GM19240 (cell line): Measurements from ENCODE around the gene TPM3.
"Not testable (repeated sequence)": the region's sequence is repeated elsewhere in the genome, so short reads cannot be mapped to it uniquely, and the experiment has no call there.

Source experiments
- DNase-seq: peaks from one replicate; pipeline ENCODE4 v3.0.0; 2011; ENCODE audit warnings: low spot score; ENCODE audit not compliant: insufficient read length

The TPM3 gene

DNA sequence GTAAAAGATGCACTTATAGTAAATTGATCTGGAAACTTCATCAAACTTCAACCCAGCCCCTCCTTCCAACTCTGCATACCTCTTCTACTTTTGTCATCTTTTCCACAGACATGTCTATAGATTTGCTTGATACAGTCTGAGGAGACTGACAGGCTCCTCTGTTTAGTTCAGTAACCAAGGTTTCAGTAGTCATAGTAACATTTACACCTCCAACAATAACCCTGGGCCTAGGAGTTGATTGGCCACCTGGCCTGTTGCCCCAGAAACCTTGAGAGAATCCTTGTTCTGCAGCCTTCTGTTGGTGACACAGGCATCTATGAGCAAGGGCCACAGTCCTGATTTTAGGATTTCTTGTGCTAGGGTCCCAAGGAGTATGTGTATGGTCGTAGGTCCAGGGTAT, 14.3 kb upstream of the TPM3 start, which contains the start of gene CFAP141:
Gene CFAP141, minus strand, starts transcription at position 138 of the 400 bp plus-strand sequence. Its CDS starts 26 bp downstream, at position 112.
- DNase-seq: no peak

DNA sequence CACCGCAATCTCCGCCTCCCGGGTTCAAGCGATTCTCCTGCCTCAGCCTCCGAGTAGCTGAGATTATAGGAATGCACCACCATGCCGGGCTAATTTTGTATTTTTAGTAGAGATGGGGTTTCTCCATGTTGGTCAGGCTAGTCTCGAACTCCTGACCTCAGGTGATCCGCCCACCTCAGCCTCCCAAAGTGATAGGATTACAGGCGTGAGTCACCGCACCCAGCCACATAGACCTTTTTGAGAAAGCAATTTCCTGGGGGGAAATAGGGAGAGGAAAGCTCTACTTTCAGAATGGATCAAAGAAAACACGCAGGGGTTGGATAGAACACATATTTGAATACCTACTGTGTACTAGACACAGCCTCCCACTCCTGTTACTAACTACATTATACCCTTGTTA, 13.9 kb upstream of the TPM3 start:
- DNase-seq: not testable (repeated sequence)

DNA sequence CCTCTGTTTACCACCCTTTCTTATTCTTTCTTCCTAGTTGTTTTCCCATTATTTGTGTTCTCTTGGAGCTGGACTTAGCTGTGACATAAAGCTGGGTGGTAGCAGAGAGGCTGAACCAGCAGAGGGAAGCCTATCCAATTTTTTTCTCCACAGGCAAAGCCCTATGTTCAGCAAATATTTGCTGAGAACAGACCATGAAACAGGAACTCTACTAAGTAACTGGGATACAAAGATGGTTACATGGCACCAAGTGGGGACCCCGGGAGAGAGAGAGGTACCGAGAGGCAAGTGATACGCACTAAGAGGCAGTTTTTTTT, 7.6 kb upstream of the TPM3 start:
- no peak for DNase-seq

DNA sequence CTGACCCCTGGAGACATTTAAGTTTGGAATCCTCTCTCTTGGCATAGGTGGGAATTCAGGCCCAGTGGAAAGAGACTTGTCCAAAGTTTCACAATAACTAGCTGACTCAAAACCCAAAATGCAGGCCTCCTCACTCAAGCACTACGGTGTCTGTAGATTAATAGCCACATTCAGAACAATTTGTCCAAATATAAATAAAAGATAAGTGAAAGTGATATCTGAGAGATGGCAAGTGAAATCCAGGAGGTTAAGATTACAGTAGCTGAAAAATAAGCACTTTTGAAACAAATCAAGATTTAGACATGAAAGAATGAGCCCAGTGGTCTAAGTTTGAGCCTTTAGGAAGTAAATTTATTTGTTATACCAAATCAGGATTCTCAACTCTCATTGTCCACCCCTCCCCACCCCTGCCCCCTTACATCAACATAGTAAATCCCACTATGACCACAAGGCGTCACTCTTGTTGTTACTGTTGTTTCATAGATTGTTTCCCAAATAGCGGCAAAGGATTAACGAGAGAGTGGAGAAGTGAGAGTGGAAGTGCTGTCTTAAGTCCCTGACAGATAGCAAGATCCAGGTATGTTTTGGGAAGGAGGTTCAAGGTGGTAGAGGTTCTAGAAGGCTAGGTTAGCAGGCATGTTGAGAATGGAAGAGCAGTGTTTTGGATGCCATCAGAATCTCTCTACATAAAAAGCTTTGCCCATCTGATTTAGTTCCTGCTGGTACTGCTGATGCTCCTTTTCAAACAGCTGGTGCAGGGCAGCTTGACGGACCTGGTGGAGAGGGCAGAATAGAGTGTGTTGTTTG, 7.1 kb upstream of the TPM3 start:
- peak; percentile 28 for DNase-seq

DNA sequence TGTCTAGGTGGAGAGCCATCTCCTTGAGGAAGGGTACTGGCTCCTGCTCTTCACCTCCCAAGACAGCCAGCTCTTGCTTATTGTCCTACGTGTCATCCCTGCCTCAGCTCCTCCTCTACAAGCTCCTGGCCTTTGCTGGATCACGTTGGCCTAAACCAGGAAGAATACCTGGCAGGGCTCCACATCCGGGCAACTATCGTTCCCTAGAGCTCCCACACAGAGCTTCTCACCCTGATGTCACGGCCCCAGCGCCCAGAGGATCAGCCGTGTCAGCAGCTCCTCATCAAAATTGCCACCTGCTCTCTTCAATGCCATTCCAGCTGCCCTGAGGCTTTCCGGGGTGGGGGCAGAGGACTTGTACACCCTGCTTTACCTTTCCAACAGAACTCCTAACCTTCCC, 1.9 kb upstream of the TPM3 start:
- DNase-seq: no peak

DNA sequence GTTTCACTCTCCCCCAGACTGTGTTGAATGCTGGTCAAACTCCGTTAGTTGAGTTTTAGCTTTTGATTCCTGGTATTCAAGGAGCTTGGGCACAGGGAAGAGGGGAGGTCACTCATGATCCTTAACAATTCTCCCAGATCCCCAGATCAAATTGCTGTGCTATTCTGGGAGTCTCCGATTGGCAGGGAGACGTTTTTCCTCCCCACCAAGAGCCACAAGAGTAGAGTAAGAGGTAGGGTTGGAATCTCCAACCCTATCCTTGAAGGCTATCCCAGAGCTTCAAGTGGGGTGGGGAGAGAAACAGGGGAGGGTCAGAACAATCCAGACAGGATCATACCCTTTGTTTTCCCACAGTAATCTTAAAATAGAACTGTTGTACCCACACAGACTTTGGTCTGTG, 576 bp upstream of the TPM3 start:
- DNase-seq: no peak

DNA sequence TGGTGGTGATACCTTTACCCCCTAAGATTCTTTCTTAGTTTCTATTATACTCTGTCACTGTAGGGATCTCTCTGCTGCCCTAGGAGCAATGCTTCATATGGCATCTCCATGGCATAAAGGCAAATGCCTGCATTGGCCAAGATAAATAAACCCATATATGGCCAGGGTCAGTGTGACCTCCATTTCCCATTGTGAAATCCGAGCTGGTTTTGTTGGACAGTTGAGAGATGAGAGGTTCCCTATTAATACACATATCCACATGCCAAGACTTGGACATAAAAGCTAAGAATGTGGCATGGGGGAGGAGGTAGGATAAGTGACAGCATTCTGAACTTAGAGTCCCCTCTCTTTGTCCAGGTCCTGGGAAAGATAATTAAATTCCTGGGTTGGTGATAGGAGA, 1.4 kb downstream of the TPM3 start:
- DNase-seq: no peak

DNA sequence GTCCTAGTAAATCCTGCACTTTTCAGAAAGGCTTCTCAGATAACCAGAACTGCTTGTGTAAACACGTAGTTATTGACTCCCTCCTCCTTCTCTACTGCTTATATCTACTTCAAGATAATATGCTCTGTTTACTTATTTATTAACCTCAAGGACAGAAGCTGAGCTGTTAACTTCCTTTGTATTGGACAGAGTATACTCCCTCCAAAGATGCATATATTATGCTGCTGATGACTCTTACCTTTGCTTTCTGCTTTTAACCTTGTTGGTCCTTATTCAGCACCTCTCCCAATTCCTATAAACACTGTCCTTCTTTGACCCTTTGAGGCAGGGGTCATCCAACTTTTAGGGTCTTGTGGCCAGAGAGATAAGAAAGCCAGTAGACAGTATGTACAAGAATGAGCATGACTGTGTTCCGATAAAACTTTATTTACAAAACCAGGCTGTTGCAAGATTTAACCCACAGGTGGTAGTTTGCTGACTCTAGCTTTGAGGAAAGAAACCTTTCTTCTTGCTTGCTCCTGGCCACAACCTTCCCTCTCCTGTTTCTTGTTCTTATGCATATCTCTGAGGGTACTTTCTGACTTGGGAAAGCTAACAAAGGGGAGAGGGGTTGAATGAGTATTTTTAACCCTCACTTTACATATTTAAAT, 4.9 kb downstream of the TPM3 start:
- no peak for DNase-seq

DNA sequence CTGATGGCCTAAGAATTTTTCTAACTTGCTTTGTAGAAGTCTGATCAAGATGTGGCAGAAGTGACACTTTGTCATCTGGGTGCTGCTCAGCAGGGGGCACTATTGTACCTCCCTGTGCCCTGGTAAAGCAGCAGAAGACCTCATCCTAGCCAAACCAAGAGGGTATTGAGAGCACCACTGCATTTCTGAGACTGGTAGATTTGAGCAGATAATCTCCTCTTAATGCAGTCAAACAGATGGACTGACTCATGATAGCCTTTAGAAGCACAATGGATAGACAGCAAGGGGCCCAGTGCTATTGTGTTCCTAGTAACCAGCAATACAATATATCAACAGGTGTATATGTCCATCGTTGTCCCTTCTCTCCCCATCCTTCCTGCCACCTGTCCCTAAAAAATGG, 5.7 kb downstream of the TPM3 start:
- peak; percentile 29 for DNase-seq

DNA sequence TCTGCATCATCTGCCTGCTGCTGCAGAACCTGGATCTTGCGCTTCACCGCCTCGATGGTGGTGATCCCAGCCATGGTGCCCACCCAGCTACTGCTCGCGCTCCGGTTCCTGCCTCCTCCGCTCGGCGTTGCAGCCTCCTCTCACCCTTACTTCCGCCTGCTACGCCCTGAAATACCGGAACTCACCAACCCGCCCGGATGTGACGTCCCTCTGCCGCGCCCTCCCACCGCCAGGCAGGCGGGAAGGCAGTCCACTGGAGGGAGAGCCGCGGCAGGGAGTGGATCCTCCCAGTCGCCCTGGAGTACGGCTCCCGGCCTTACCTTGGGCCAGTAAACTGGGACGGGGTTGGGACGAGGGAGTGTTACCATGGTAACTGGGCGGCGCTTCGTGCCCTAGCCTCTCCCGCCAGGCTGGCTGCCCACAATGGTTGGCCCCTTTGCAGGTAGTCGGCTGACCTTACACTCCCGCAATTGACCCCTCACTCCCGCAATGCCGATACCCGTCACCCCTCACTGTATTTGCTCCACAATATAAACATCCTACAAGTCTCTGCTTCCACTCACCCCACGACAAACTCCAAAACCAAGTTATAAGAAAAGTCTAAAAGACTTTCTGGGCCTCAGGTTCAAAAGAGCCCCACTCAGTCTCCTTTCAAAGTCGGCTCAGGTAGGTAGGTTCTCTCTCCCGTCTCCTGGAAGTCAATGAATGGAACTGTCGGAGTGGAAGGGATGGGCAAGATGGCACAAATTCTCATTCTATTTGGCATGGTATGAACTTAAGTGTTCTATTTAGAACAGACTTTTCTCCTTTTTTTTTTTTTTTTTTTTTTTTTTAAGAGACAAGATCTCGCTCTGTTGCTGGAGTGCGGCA, 8.6 kb downstream of the TPM3 start:
- DNase-seq: peak; percentile 94

DNA sequence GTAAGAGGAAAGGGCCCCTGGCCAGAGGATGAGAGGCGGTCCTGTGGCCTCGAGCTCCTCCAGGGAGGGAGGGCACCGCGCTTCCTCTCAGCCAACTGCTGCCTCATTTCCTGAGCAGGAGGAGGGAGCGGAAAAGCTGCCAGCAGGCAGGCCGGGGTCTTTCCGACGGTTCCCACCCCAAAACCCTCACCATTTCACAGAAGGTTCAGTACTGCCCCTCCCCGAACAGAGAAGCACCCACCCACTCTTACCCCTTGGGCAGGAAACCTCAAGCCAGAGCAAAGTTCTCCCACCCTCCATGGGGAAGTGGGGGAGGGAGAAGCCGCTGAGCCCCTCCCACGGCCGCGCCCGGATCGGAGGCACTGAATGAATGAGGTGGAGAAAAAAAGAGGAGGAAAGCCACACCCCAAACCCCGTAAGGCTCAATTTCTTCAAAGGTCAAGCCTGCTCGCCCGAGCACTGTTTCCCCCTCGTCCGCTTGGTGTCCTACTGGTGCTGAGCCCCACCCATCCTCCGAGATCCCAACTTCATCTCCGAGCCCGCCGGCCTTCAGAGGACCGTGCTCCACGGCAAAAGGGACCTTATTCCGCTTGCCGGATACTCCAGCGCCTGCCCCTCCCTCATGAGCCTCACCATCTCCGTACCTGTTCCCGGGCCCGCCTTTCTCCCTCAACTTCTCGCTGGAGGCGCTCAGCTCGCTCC, 9.4 kb downstream of the TPM3 start:
- DNase-seq: peak; percentile 43

DNA sequence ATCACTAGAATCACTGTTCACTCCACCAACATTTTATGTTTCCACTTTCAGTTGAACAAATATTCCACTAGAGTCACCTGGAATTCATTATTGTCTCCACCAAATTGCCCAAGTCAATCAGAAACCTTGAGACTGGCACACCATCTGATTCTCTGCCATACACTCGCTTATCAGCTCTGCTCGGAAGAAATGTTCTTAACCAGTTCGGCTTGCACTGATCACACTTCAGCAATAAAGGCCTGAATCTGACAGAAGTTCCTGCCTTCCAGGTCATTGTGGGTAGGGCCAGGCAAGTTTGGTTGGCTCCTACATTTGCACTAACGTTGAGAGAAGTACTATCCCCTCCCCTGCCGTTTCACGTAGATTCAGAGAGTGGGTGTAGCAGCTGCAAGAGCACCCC, 10.0 kb downstream of the TPM3 start:
- DNase-seq: no peak

DNA sequence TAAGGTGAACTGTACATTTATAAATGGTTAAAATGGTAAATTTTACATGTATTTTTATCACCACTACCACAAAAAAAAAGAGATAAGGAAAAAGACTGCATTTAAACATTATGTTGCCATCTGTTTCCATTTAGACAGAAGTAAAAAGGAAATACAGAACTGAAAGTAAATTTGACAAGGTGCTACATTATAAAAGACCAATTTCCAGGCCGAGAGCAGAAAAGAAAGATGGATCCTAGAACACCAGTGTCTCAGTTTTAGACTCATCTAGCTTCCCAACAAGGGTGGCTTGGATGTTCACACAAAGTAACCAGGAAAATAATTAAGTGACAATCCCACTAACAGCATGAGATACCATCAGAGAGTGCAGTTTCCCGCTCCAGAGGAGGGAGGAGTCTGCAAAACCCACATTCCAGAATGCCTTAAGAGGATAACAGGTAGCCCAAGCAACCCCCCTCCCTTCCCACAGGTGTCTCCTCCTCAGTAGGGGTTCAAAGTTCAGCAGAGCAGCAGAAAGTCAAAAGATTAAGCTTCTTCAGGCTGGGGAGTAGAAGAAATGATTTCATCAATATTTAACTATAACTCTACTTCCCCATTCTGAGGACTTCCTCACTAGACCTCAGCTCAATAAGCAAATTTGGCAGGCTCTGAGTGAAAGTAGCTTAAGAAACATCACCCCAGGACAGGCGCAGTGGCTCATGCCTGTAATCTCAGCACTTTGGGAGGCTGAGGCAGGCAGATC, 11.8 kb downstream of the TPM3 start:
- no peak for DNase-seq

DNA sequence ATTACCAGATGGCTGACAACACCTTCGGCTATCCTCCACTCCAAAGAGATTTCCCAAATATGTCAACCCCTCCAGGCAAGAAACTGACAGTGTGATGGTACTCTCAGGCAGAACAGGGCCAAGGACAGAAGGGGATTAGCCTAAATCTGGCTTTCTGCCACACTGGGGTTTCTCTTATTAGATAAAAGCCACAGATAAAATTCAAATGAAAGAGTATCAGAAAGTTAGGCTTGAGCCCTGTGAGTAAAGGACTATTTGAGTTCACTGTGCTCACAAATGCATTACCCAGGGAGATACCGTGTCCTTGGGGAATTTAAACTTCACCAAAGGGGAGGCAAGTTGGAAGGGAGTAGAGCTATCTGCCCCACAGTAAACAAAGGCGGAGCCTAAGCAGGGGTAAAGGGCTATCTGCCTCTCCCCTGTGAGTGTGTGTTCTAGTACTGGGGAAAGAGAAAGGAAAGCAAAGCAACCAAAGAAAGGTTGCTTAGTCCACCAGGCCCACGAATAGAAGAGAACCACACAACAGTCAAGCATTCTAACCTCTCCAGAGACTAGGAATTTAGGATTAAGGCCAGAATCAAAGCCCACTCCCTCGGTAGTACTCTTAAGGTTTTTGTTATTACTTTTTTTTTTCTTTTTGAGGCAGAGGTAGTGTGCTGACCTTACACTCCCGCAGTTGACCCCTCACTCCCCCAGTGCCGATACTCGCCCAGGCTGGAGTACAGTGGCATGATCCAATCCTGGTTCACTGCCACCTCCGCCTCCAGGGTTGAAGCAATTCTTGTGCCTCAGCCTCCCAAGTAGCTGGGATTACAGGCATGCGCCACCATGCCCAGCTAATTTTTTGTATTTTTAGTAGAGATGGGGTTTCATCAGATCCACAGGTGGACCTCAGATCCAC, 12.7 kb downstream of the TPM3 start:
- no peak for DNase-seq

DNA sequence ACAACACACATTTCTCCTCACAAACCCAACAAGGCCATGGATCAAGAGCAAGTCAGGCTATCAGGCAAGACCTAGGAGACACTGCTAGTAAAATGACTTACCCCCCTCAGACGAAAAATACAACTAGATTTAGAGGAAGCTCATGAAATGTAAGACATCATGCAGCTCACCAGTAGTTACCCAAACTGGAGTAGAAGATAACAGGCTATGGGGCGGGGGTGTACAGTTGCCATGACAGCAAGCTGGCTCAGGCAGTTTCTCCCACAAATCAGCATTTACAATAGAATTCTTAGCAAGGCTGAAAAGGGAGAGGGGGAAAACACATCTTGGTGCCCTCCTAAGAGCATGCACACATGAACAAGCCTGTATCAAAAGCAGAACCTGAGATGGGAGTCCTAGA, 13.9 kb downstream of the TPM3 start:
- no peak for DNase-seq

DNA sequence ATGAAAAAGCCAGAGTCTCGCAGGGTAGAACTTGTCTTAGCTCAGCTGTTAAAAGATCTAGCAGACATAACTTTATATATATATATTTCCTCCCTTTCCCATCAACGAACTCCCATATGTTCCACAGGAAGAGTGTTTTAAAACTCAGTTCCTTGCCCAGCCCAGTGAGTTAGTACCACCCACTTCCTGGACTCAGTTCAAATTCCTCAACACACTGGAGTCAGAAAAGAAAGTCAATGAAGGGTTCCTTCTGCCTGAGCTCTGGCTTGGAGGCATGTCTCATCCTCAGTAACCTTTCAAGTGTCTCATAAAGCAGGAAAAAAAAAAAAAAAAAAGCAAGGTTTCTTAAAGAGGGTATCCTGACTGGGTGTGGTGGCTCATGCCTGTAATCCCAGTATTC, 15.6 kb downstream of the TPM3 start:
- DNase-seq: no peak

DNA sequence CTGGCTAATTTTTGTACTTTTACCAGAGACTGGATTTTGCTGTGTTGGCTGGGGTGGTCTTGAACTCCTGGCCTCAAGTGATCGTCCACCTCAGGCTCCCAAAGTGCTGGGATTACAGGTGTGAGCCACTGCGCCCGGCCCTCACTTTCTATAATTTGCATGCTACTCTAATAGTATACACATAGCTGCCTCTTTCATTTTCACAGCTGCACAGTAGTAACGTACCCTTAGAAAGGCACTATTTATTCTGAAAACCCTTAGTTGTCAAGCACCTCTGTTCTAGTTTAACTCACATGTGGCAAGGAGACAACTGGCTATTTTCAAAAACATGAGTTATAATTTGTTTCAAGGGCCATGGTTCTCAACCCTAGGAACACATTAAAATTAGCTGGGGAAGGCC, 17.2 kb downstream of the TPM3 start:
- DNase-seq: no peak

DNA sequence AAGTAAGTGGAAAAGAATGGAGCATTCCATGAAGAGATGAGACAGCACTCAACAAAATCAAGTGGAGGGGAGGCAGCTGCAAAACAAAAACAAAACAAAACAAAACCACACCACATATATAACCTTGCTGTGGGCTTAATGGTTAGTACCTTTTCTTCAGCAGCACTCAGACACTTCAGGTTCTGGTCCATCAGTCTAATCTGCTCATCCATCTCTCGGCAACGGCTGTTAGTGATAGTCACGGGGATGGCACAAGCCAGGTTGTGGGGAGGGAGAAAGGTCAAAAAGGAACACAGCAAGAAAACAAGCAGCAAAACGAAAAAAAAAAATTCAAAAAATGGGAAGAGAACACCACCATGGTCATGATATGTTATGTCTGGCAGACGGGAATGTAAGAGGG, 20.0 kb downstream of the TPM3 start:
- DNase-seq: no peak

DNA sequence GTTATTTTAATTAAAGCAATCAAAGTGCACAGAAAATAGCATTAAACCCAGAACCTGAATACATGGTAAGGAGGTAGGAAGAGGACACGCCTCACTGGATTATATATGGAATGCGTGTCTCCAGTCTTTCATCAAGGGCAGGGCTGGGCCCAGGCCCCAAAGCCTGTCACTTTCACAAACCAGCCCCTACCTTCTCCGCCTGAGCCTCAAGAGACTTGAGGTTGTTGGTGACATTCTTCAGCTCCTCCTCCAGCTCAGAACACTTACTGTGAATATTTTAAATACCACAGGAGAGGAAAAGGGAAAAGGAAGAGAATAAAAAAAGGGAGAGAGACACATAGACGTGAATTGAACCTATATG, 20.7 kb downstream of the TPM3 start:
- no peak for DNase-seq
